ENCODE data around the gene ZNF618.
A peak's percentile ranks its signal among the peaks of the same experiment; 100 is the strongest.

ZNF618 gene

DNA sequence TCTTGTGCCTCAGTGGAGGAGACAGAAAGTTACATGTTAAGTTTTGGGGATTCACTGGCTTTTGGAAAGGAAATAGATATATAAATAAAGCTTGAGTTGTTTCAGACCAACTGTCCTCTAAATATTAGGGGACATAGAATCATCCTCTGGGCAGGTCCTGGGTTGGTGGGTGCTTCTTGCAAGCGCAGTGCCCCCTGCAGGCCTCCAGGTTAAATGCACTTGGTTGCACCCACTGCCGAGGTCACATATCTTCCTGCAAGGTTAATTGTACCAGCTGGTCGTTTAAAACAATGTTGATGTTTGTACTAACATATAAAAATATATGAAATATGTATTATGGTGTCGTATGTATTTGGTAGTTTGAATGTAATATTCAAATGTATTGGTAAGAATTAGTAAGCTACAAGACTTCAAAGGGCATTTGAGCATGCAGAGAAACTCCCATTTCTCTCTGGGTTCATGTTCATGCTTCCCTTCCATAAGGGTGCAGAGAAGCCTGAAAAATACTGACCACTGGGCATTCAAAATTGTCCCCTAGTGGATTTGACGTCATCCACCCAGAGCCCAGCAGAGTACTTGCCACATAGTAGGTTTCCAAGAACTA lies 87.0 kb downstream of the ZNF618 start:
- DNase-seq (ENCODE audit: extremely low read depth, low read depth), result no peak
- TF ChIP-seq, protein P1, sequence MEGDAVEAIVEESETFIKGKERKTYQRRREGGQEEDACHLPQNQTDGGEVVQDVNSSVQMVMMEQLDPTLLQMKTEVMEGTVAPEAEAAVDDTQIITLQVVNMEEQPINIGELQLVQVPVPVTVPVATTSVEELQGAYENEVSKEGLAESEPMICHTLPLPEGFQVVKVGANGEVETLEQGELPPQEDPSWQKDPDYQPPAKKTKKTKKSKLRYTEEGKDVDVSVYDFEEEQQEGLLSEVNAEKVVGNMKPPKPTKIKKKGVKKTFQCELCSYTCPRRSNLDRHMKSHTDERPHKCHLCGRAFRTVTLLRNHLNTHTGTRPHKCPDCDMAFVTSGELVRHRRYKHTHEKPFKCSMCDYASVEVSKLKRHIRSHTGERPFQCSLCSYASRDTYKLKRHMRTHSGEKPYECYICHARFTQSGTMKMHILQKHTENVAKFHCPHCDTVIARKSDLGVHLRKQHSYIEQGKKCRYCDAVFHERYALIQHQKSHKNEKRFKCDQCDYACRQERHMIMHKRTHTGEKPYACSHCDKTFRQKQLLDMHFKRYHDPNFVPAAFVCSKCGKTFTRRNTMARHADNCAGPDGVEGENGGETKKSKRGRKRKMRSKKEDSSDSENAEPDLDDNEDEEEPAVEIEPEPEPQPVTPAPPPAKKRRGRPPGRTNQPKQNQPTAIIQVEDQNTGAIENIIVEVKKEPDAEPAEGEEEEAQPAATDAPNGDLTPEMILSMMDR (IDR thresholded peaks at IDR 0.05; ENCODE audit: low read depth, low read length), result peak; percentile 71

DNA sequence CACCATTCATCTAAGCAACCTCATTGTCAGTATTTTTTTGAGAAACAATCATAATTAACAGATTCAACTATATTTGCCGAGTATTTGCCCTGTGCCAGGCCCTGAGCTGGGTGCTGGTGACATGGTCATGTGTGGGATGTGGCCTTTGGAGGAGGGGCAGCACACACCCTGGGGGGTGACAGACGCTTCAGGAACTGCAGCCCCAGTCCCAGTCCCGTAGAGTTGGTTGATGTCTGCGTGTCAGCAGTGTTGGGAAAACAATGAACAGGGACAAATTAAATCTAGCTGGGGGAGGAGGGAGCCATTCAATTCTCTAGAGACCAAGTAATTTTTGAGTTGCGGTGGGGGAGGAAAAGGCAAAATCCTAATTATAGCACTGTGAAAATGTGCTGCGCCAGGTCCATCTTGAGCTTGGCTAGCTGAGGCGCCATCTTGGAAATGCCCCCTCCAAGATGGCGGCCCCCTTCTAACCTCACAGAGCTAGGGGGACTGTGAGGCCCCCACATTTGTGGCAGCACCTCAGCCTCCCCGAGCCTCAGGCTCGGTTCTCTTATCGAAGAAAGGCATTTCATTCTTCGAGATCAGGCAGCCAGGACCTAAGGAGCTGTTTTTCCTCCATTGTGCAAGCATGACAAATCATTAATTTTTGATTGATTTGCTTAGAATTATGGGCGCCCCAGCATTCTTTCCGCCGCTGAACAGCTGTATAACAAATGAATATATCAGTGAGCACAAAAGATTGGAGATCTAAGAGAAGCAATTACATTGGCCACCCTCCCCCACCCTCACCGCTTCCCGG lies 87.8 kb downstream of the ZNF618 start:
- TF ChIP-seq, protein P1 (IDR thresholded peaks at IDR 0.05; ENCODE audit: low read depth, low read length), result no peak

DNA sequence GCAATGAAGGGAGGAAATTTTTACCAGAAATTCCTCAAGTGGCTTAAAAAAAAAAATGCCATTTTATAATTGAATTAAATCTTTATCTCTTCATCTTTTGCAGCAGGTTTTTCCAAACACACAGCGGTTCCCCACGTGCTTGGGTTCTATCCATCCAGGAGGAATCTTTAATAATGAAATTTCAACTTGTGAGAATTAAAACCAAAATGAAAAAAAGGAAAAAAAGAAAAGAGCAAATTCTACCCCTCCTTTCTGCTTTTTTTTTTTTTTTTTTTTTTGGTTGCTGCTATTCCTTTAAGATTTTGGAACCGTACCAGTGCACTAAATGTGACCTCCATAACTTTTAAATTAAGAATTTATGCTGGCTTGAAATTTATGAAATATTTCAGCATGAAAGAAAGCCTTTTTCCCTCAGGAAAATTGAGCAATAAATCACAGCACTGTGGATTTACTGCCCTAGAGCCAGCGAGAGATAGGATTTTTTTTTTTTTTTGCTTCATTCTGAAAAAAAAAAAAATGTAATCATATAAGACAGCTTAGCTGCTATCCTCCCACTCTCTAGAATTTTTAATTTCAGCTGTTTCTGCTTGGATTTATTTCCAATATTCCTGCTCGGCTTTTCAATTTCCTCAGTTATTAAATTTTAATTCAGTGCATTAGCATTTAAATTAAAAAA lies 88.5 kb downstream of the ZNF618 start:
- DNase-seq (ENCODE audit: extremely low read depth, low read depth), result no peak
- TF ChIP-seq, protein P1 (IDR thresholded peaks at IDR 0.05; ENCODE audit: low read depth, low read length), result no peak

More for the DNA sequence above, 87.8 kb downstream of the ZNF618 start:
- no peak for DNase-seq (ENCODE audit: extremely low read depth, low read depth)

DNA sequence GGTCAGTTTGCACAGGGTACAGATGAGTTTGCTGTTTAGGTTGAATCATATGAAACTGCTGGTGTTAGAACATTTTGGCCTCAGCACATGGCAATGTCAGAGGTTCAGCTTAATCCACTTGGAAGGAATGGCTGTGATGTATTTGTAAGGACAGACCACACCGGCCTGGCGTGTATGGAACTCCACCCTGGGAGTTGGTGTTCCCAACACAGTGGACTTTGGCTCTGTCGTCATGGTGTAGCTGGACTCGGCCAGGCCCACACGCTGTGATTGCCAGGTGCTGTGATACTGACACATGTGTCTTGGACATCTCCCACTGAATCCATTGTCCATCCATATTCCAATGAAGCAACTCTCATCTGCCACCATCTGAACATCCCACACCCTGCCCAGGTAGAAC lies 90.3 kb downstream of the ZNF618 start:
- no peak for DNase-seq (ENCODE audit: extremely low read depth, low read depth)
- TF ChIP-seq, protein P1 (IDR thresholded peaks at IDR 0.05; ENCODE audit: low read depth, low read length), result no peak

DNA sequence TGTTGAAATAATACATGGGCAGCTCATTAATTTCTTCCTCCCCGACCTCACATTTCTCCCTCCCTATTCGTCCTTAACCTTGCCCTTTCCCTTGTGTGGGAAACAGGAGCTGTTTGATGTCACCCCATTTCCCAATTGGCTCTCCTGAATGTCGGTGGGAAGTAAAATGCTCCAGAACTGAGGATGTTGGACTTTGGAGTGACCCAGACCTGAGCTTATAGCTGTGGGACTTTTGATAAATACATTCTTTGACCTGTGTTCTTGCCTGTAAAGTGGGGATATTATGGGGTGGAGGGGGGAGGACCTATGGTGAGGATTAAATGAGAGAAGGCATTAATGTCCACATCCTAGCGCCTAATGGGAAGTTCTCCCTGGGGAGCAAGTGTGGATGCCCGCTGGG lies 91.3 kb downstream of the ZNF618 start:
- DNase-seq (ENCODE audit: extremely low read depth, low read depth), result no peak
- TF ChIP-seq, protein P1 (IDR thresholded peaks at IDR 0.05; ENCODE audit: low read depth, low read length), result no peak

DNA sequence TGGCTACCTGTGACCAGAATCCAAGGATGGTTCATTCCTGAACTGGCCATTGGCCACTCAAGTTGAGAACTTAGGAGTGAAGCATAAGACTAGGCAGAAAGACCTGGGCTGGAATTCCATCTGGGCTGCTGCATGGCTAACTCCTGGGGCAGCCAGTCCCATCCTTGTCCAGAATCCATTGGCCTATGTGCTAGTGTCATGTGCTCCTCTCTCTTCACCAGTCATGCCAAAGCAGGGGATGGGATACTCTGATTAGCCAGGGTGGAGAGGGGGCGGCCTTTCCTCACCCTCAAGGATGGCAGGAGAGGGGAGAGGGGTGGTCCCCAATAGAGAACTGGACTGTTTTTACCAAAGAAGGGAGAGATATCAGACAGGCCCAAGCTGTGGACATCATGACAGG lies 93.2 kb downstream of the ZNF618 start:
- TF ChIP-seq, protein P1 (IDR thresholded peaks at IDR 0.05; ENCODE audit: low read depth, low read length), result no peak
- DNase-seq (ENCODE audit: extremely low read depth, low read depth), result no peak

DNA sequence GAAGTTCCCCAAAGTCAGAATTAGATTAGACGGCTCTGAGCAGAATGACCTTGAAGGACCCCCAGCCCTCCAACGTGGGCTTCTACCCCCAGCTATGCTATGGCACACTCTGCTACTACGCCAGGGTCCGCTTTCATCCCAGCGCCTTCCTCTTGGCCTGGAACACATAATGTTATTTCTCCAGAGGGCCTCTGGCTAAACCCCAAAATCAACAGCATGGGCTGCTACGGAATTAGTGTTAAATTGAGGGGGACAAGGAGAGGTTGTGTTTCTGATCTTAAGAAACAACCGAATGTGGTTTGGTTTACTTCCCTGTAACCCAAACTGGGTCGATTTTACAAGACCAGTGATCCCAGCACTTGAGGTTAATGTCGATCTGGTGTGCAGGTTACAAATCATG lies 97.1 kb downstream of the ZNF618 start:
- DNase-seq (ENCODE audit: extremely low read depth, low read depth), result no peak
- TF ChIP-seq, protein P1 (IDR thresholded peaks at IDR 0.05; ENCODE audit: low read depth, low read length), result no peak

Data from AG09319 (cell line).